GM21390 (cell line): Measurements from ENCODE around the gene MKLN1.
"Not testable (repeated sequence)": the region's sequence is repeated elsewhere in the genome, so short reads cannot be mapped to it uniquely, and the experiment has no call there.

ENCODE experiments used
- ATAC-seq: cut with Tn5 transposase; IDR thresholded peaks from one replicate; pipeline ENCODE4 v1.9.1; 2021; ENCODE audit not compliant: unreplicated experiment

MKLN1 gene

GRCh38 chr7:131307627-131308026, 20.0 kb upstream of the MKLN1 start:
- ATAC-seq = no peak

GRCh38 chr7:131312838-131313237, 14.8 kb upstream of the MKLN1 start:
- ATAC-seq = no peak

- no peak for ATAC-seq
Observed at GRCh38 chr7:131320603-131321002, 7.1 kb upstream of the MKLN1 start.

GRCh38 chr7:131321656-131322055, 6.0 kb upstream of the MKLN1 start:
- no peak for ATAC-seq

DNA sequence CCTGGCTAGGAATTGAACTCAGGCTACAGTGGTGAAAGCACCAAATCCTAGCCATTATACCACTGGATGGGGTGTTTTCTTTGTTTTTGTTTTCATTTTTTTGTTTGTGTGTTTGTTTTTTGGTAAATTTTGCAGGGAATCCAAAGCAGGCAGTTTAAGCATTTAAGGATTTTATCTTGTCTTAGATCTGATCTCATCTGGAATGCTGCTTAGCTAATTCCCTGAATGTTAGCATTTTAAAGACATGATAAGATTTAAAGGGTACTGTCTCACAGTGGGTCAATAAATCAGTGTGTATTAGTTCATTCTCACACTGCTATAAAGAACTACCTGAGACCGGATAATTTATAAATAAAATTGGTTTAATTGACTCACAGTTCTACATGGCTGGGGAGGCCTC, 5.6 kb upstream of the MKLN1 start:
- ATAC-seq = no peak

- no peak for ATAC-seq
Observed at GRCh38 chr7:131322861-131323260, 4.8 kb upstream of the MKLN1 start.

GRCh38 chr7:131325179-131325840, 2.4 kb upstream of the MKLN1 start:
- ATAC-seq = no peak

- ATAC-seq = no peak
Observed at GRCh38 chr7:131326576-131326975, 1.1 kb upstream of the MKLN1 start.

- ATAC-seq = peak; percentile 12
Observed at GRCh38 chr7:131327049-131327625, 539 bp upstream of the MKLN1 start.

DNA sequence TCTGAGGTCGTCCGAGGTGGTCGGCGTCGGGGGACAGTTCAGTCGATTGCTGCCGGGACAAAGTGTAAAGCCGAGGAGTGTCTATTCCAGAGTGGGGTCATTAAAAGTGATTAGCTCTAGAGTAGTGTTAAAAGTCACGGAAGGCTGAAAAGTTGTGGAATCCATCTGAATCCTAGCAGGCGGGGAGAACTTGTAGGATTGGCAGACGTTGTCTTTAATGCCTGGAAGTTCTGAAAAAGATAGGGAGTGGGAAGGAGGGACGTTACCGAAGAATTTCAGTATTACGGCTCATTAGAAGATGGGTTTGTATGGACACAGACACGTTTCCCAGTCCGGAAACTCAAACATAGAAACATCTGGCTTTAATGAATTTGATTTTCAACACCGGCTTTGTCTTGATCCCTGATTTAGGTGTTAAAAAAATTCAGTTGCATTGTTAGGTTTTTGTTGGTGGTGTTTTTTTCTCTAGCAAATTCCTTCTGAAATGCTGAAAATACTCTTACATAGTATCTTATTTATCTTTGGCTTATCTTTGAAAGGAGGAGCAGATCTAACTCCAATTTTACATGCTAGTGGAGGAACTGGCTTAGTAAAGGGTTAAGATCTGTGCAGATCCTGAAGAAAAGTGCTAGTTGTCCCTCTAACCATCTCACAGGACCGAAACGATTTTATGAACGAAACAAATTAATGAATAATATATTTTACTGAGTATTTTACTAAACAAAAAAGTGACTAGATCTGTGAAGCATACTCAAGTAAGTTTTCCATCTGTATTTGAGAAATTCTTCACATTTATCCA, 900 bp downstream of the MKLN1 start:
- peak; percentile 2 for ATAC-seq

DNA sequence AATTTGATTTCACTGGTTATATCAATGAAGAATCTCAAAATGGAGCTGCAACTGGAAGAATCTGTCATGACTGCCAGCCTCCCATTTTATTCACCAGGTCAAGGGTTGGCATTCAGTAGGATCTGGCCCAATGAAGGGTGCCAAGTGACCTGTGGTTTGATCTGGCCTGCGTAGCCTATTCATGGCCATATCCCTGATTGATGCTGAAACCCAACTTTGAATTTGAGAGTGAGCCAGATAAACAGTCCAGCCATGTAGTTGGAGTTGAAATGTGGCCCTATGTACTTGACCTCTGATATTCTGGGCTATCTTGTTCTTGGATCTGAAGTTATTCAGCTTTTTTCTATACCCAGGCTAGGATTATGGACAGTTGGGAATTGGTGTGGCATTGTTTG, 1.5 kb downstream of the MKLN1 start:
- no peak for ATAC-seq

DNA sequence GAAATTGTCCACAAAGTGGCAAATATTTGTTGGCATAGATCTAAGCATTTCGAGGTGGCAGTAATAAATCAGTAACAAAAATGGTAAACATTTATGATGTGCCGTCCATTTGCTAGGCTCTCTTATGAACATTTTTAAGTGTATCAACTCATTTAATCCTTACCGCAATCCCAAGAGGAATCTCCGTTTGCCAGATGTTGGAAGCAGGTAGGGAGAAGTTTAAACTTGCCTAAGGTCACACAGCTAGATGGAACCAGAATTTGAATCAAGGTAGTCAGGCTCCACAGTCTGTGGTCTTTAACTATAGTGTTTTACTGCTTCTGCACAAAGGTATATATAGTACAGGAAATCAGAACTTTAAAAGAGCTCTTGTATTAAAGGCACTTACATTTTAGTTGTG, 2.6 kb downstream of the MKLN1 start:
- ATAC-seq = no peak

GRCh38 chr7:131331806-131332205, 4.1 kb downstream of the MKLN1 start:
- no peak for ATAC-seq

GRCh38 chr7:131332729-131333128, 5.1 kb downstream of the MKLN1 start:
- ATAC-seq = not testable (repeated sequence)

DNA sequence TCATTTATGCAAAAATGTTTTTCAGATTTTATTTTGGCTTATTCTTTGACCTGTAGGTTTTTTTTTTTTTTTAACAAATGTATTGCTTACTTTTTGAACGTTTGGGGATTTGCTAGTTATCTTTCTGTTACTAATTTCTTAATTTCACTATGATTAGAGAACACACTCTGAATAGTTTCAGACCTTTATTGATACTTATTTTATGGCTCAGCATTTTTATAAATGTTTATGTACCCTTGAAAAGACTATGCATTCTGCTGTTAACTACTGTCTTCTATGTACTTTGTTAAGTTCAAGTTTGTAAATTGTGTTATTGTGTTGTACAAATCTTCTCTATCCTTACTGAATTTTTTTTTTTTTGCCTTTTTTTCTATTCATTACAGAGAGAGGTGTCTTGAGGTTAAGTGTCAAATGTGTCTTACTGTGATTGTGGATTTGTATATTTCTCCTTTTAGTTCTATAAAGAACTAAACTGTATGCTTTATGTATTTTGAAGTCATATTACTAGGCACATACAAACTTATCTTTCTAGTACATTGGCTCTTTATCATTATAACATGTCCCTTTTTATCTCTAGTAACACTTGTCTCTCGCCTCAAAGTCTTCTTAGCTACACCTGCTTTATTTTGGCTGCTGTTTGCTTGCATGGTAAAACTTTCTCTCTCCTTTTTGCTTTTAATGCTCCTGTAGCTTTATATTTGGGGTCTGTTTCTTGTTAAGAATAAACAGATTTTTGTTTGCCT, 8.1 kb downstream of the MKLN1 start:
- no peak for ATAC-seq

- no peak for ATAC-seq
Observed at GRCh38 chr7:131336956-131337355, 9.3 kb downstream of the MKLN1 start.

DNA sequence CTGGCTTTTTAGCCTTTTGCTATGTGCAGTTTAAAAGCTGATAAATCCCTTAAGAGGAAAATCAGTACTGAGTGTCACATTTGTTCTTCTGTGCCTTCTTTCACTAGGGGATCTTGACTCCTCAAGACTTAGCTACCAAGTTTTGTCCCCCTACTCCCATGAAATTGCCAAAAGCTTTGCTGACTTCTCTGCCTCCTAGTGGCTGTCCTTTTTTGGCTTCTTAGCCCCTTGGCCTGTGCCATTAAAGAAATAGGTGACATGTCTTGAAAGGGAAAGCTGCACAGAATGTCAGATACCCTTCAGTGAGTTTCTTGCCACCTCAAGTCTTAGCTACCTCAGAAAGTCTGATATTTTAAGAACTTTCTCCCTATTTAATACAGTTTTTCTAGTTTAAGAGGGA, 10.5 kb downstream of the MKLN1 start:
- no peak for ATAC-seq

DNA sequence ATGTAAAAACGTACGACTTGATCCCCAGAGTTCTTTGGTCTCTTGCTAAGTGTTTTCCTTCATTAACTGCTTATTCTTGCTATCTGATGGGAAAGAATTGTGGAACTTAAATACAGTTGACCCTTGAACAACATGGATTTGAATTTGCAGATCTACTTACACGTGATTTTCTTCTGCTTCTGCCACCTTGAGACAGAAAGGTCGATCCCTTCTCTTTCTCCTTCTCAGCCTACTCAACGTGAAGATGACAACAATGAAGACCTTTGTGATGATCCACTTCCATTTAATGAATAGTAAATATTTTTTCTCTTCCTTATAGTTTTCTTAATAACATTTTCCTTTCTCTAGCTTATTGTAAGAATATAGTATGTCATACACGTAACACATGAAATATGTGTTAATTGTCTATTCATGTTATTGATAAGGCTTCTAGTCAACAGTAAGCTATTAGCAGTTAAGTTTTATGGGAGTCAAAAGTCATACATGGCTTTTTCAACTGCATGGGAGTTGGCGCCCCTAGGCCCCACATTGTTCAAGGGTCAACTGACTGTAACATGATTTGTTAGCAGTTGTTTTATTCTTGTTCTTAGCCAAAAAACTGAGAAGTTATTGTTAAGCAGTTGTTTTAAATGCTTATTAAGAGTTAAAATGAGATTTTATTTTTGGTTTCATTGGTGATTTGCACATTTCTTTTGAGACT, 11.2 kb downstream of the MKLN1 start:
- ATAC-seq = no peak

DNA sequence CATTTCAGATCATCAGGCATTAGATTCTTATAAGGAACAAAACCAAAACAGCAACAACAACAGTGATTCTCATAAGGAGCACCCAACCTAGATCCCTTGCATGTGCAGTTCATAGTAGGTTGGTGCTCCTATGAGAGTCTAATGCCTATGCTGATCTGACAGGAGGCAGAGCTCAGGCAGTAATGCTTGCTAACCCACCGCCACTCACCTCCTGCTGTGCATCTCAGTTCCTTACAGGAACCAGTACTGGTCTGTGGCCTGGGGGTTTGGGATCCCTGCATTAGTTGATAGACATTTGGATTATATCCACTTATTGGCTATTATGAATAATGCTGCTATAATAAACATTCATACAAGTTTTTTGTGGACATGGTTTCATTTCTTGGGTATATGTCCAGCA, 14.0 kb downstream of the MKLN1 start:
- ATAC-seq = no peak

DNA sequence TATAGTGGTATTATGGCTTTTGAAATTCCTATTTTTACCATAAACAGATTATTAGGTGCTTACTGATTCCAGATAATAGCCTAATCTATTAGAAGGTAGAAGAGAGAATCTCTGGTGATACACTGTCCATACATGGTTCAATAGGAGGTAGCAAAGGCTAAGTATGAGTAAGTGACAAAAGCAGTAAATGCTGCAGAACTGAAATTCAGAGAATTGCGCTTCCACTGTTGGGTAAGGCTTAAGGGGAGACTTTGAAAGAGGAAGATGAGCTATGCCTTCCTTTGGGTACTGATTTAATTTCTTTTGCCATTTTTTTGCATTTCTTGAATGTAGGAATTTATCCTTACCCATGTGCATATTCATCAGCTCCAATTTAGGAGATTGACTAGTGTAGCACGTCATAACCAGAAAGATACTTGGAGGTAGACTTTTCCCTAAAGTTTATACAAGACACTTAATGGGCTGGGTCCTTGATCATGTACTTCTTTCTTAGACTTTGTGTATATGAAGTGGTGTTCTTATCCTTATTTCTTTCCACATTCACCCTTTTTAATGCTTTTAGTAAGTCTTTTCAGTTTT, 15.3 kb downstream of the MKLN1 start:
- ATAC-seq = no peak
